Activated T-cell treated with anti-CD3 and anti-CD28 coated beads, Interleukin-2, amount 50 U/mL, for 48 hours (primary cell): ENCODE measurements around the gene EGF.
"Not testable (repeated sequence)": the region's sequence is repeated elsewhere in the genome, so short reads cannot be mapped to it uniquely, and the experiment has no call there.

ENCODE experiments used
- DNase-seq, 2 experiments: peaks; one replicate each; pipeline ENCODE4 v3.0.0-alpha.2; 2020

Gene EGF

DNA sequence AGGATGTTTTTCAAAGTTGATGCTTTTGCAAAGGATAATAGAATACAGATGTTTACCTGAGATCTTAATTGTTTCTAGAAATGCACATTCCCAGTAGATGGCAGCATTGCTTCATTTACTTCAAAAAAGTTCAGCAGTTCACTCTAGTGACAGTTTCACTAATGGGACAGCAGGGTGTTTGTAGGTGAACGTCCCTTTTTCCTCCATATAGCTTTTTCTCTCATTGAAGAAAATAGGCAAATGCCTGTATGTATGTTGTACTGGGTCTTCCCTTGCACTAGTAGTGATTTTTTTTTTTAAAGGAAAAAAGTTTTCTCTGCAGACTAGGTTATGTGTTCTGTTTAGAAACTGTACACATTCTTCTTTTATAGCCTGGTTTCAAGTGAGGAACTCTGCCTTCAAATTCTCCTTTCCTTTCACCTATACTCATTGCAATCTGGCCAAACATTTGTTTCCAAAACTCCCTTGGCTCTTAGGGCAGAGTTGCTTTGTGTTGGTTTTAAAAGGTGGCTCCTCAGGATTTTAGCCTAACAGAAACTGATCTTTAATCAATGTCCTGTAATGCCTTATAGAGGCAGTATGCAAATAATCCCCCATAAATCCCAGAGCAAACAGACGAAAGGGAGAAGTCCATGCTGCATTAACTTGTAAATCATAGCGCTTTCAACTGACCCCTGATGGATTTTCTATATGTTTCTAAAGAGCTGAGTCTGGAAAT lies 86.3 kb downstream of the EGF start:
- no peak for DNase-seq

DNA sequence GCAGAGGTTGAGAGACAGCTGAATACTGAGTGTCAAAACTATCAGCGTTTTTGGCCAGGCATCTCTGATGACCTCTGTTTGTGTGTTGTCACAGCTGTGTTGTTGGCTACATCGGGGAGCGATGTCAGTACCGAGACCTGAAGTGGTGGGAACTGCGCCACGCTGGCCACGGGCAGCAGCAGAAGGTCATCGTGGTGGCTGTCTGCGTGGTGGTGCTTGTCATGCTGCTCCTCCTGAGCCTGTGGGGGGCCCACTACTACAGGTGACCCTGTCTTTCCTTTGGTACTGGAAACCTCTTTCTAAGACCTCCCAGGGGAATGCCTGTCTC lies 86.9 kb downstream of the EGF start:
- DNase-seq, result no peak

DNA sequence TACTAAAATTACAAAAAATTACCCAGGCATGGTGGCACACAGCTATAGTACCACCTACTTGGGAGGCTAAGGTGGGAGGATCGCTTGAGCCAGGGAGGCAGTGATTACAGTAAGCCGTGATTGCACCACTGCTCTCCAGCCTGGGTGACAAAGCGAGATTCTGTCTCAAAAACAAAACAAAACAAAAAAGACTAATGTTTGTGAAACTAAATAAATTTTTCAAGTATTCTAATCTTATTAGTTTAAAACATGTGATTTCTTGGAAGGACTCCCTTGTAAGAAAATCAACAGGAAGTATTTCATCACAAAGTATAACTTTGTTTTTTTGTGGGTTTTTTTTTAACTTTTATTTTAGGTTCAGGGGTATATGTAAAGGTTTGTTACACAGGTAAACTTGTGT lies 89.6 kb downstream of the EGF start:
- no peak for DNase-seq

DNA sequence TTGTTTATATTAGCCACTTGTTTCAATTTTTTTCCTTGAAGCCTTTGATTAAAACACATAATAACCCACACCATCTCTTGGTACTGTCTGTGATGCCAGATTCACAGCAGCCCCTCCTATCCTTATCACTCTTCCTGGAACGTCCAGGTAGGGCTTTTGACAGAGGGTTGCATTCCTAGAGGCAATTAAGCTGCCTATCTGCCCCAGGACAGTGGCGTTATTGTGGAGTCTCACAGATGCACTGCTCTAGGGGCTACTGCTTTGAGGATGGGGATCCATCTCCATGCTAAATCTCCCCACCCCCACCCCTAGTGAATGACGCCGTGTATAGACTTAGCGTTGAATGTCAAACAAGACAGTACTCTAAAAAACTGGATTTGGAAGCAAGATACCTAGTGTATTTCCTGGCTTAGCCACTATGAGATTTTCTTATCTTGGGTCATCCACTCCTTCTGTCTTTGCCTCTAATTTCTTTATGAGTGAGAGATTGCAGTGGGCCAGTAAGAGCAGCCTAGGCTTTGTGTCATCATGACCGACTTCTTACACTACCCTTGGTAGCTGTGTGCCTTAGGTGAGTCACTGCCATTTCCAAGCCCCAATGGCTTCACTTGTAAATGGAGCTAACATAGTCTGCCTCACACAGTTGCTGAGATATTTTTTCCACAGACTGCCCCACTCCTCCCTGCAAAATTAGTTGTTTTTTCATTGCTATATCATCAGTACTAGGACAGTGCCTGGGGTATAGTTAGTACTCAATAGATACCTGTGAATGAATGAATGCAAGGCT lies 90.9 kb downstream of the EGF start:
- DNase-seq, result no peak

DNA sequence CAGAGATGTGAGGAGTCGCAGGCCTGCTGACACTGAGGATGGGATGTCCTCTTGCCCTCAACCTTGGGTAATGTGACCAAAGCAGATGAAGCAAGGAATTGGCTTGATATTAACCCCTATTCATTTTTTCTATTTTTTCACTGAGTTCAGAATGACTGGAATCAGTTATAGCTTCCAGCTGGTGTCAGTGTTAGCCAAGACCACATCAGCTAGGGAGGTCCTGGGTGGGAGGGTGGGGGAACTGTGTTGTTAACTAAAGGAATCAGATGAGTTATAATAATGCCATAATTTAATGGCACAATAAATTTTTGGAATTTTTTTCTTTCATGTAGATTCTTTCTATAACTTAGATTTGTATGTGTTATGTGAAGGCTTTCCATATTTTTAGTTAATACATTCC lies 91.9 kb downstream of the EGF start:
- DNase-seq, result no peak

DNA sequence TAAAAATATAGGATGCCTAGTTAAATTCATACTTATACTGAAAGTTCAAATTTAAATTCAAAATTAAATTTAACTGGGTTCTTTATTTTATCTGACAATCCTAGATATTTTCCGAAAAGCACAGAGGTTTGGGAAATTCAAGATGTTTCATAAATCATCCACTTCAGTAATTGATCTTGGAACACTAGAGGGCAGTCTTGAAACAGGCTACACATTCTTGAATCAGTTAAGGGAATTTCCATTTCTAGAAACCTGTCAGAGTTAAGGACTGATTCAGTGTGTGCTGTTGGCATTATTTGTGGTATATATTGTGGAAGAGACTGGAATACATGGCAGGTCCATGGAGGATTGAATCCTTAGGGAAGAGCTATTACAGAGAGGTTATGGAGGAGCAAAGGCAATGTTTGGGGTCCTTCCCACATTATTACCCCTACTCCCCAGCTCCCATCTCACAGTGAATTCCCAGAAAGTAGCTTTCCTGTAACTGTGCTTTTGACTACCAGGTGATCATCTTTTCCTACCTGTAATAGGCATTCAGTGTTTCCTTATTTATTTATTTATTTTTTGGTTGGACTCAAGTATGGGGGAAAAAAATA lies 92.9 kb downstream of the EGF start:
- no peak for DNase-seq

DNA sequence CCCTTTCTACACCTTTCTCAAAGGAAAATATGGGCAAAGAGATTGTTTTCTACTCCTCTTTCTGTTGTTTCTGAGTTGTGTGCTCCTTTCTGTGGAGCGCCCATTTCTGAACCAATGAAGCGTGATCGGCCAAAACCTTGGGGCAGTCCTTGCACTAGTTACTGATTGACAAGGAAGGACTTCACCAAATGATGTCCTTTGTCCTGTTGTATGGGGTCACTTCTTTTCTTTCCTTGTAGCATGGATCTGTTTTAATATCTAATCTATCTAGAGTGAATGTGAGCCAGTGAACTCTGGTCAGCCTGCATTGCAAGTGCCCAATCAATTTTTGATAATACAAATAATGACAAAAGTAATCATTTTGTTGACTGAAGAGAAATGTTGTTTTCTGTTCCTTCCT lies 94.5 kb downstream of the EGF start:
- DNase-seq, result no peak

DNA sequence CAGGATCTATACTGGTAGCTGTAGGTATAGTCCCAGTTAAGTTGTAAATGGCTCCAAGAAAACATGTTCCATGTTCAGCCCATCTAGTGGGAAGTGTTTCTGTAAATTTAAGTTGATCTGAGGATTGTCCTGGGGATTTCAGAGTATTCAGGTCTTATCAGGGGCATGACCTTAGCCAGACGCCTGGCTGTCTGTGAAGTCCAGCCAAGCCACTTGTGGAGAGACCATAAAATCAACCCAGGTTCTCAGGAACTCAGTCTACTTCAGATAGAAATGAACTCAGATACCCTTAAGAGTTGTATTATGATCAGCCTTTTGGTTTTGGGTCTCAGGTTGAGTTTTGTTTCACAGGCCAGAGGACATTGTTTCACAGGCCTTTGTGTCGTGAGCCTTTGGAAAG lies 95.9 kb downstream of the EGF start:
- DNase-seq, result no peak

DNA sequence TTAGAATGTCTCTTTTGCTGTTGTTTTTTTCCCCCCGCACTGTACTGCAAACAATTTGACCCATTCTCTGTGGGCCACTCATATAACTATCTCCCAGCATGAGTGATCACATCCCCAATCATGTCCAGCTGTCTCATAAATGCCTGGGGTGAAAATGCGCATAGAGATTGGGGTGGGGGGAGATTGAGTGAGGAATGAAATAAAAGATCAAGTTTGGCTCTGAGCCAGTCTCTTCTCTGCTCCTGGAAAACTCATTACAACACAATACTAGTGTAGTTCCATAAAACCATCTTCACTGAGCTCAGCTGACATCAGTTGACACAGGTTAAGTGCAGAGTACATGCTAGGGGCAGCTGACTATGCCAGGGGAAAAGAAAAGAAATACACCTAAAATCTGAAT lies 96.9 kb downstream of the EGF start:
- DNase-seq, result no peak

DNA sequence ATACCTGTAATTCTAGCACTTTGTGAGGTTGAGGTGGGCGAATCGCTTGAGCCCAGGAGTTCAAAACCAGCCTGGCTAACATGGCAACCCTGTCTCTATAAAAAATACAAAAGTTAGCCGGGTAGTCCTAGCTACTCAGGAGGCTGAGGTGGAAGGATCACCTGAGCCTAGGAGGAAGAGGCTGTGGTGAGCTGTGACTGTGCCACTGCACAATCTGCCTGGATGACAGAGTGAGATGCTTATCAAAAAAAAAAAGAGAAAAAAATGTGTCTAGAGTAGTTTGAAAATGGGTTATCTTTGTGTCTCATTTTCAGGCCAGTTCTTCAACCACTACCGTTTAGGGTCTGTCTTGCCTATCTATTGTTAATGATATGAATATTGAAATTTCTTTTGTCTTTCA lies 98.1 kb downstream of the EGF start:
- DNase-seq, result no peak

DNA sequence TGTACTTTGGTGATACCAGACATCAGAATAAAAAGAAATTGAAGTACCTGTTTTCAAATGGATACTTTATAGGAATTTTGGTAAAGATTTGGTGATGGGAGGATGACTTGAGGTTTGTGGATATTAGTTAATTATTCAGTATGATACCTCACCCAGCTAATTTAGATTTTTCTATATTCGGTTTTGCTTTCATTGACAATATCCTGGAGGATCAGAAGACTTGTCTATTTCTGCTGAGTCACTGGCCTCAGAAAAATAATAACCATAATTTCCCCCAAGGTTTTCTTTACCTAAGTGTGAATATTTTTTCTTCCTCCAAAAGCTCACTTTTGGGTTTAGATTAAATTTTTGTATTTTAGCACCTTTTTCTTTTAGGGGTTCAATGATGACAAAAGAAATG lies 100.2 kb downstream of the EGF start:
- DNase-seq, result no peak

DNA sequence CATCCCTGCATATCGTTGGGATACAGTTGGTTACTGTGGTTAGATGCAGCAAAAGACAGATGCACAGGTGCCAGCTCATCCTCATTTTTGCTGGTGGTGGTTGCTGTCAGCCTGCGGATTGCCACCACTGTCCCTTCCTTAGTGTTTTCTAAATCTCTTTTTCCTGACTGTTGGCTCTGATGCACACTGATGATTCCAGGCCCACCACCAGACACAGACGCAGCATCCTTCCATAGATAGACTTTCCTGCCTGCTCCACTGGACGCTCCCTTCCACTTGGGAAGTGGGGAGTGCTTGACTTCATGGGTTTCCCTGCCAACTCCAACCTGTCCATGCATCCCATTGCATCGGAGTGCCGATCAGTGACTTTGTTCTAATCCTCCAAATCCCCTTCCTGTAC lies 101.5 kb downstream of the EGF start:
- DNase-seq, result no peak

DNA sequence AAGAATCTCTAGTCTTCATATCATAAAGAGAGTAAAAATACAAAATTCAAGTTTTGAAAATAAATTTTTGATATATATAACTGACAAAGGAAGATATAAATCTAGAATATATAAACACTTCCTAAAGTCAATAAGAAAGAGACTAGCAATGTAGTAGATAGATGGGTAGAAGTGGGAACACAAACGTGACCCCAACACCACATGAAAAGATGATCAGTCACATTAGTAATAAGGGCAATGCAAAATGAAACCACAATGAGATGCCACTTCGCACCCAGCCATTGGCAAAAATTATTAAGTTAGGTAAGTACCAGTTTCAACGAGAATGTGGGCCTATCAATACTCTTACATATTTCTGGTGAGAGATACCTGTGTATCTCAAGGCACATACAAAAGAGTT lies 106.5 kb downstream of the EGF start:
- no peak for DNase-seq

DNA sequence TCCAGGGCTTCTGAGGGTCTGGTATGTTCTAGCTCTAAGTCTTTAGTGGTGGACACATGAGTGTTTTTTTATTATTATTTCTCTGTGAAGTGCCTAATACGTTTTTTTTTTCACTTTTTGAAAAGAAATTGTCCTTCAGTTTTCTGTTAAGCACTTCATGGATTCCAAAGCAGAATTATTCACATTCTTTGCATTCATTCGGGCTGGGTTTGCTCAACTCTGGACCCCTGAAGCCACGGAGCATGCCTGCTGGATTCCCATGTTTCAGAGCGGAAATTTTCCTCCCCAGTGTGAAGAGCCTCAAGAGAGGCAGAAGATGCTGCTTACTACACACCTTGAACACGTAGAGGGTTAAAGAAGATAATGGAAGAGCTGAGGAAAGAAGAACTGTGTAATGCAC lies 107.5 kb downstream of the EGF start:
- DNase-seq, result no peak

DNA sequence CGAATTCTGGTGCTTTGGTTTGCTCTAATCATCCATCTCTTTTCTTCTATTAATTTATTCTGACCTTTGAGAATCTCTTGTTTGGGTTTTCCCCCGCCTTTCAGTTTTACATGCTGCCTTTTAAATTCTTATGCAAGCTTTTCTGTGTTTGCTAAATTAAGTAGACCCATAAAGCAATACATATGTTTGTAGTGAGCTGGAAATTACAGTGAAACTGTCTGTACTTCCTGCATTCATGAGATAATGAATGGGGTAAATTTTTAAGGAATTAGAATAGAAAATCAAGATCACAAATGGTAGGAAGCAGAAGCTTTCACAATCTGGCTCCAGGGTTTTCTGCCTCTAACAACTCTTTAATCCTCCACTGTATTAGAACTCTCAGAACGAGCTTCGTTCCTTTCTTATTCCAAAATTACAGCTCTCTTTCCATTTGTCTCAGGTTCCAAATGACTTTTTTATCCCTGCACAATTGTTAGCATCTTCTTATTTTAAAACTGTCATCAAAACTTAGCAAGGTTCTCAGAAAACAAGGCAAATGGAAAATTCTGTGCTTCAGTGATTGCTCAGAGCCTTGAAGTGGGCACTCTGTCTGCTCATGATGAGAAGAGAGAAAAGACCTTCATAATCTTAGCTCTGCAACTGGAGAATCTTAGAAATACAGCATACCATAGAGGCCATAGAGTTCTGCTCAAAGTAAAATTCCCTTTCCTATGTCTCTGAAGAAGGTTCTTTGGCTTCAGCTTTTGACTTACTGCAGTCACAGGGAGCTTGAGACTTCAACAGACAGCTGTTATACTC lies 108.2 kb downstream of the EGF start:
- no peak for DNase-seq

DNA sequence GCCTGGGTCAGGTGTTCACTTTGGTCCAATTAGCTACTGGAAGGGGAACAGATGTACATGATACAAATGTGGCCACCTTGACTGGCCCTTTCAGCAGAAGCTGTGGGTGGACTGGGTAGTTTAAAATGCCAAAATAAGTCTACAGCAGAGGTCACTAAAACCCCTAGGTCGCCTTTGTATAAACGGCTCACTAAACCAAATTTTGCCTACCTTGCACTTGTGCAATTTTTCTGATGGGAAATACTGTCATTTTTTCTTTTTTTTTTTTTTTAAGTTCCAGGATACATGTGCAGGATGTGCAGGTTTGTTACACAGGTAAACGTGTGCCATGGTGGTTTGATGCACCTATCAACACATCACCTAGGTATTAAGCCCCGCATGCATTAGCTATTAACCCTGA lies 109.8 kb downstream of the EGF start:
- no peak for DNase-seq

DNA sequence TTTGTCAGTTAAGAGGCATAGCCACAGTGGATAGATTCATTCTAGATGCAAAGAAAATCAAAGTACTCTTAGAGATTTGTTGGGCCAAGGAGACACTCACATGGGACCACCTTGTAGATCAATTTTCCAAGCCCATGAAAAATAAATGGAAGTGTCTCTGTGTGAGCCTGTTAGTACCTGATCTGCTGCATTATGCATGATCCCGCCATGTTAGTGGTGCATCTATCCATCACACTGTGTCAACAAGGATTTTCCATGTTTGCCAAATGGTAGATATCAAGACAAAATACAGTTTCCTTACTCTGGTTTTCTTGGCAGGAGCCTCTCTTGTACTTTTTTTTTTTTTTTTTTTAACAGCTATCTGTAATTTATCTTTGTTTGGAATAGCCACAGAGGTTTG lies 112.4 kb downstream of the EGF start:
- DNase-seq, result no peak

DNA sequence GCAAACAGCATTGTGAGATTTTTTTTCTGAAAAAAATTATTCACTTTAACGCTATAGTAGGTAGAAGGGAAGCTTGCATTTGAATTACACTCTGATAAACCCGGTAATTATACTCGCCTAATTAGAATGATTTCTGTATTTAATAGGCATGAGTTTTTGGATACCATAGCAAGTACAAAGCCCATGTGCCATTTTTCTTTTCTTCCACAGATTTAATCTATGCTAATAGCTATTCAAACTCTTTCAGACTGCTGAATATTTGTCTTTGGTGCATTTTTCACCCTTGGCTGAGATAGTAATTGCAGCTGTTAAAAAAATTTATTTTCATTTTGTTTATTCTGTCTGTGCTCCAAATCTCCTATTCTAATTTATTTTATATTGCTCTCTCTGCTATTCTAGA lies 113.0 kb downstream of the EGF start:
- no peak for DNase-seq

DNA sequence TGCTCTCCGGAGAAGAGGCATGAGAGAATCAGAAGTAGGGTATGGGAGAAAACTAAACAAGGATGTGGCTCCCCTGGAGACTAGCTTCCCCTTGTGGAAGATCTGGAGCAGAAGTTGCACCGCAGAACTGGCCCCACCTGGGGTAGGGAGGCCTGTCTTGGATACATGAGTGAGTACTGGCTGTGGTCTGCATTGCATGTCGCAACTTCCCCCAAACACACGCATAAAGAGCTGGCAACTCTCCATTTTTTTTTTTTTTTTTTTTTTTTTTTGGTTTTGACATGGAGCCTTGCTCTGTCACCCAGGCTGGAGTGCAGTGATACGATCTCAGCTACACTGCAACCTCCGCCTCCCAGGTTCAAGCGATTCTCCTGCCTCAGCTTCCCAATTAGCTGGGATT lies 119.9 kb downstream of the EGF start:
- DNase-seq, result no peak

DNA sequence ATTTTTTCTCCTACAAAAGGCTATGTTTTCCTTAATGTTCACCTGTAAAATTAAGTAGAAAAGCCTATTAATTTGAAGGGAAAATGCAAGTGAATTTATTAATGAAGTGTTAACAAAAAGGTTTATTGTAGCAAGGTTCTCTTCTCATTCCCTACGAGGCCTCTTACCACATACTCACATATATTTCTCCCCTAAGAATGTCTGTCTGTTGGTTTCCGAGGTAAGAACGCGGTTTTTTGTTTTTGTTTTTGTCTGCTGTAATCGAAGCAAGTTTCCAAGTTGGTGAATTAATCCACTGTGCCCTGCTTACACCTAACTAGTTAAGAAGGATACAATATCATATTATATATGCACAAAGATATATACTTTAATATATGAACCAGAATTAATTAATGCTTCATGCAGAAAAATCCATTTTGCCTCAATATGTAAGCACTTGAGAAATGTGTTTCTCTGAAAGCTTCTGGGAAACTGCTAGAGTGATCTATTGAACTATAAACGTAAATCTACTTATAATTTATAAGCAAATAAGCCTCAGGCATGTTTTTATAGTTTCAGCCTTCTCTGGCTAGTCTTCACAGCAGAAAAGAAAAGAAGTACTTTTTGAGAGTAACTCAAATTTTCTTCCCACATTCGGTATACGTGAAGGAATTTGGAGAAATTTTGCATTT lies 120.8 kb downstream of the EGF start:
- DNase-seq, result no peak

DNA sequence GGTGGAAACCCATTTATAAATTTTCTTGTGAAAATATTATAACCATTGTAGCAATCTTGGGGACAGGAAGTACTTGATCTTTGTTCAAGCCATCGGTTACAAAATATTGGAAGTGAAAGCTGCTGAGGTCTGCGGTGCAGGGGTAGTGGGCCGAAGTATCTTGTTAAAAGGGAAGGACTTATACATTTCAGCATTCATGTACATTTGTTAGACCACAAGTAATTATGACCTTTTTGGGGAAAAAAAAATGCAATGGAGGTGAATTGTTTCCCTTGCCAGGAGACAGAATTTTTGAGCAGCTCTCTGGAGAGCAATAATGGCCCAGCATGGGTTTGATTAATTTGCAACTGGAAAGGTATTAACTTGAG lies 121.3 kb downstream of the EGF start:
- DNase-seq, result no peak

DNA sequence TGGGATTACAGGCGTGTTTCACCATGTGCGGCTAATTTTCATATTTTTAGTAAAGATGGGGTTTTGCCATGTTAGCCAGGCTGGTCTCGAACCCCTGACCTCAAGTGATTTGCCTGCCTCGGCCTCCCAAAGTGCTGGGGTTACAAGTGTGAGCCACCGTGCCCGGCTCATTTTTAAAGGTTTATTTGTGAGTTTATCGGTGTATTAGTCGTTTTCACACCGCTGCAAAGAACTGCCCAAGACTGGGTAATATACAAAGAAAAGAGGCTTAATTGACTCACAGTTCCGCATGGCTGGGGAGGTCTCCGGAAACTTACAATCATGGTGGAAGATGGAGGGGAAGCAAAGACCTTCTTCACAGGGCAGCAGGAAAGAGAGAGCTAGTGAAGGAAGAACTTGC lies 126.5 kb downstream of the EGF start:
- DNase-seq, result not testable (repeated sequence)

DNA sequence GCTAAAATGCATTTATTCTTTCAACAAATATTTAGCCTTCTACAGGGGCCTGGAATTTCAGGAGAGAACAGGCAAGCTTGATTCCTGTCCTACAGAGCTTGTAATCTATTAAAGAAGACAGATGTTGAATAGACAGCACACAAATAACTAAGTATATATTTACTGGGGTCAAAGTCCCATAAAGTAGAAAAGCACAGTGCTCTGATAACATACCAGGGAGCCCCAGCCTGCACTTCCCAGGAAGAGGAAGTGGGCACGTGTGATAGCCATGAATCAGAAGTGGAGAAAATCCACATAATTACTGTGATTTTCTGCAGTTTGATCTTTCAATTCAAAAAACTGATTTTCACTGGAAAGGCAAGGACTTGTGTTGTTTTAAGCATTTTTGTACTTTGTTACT lies 129.1 kb downstream of the EGF start:
- no peak for DNase-seq
